Adrenal gland (tissue), 12 donors: ENCODE measurements around the gene AMMECR1. TPM values are rescaled to one million over a fixed set of nuclear protein-coding genes. Genes with fewer than 3 reads are reported as not detected.

ENCODE experiments used
- DNase-seq, 7 donors: peaks; one replicate each; pipeline ENCODE4 v3.0.0-alpha.2; 2019 to 2020
- H3K27ac ChIP-seq, 5 donors: fragments of 200-600 bp; sonication (generic) in 4 of 5; 1 replicate in 3 of 5; 2 replicates in 2 of 5; pipeline versions ENCODE4 v1.5.1 to v1.8.0; 2016 to 2020; ENCODE audit warnings: mild to moderate bottlenecking in 1 of 5
- H3K27me3 ChIP-seq: fragments of 200-600 bp; 2 replicates; pipeline ENCODE4 v1.8.0; 2021
- H3K36me3 ChIP-seq, 2 donors: fragments of 200-600 bp; replicated peaks in 1 of 2; 1 replicate in 1 of 2; 2 replicates in 1 of 2; pipeline versions ENCODE4 v1.5.1 to v1.8.0; 2018 to 2022
- H3K4me1 ChIP-seq, 2 donors: fragments of 200-600 bp; replicated peaks in 1 of 2; 1 replicate in 1 of 2; 2 replicates in 1 of 2; pipeline versions ENCODE4 v1.5.1 to v1.8.0; 2018 to 2021
- H3K4me3 ChIP-seq, 4 donors: fragments of 200-600 bp; sonication (generic) in 3 of 4; one replicate each; pipeline ENCODE4 v1.5.1; 2016 to 2018
- H3K9me3 ChIP-seq, 3 donors: fragments of 200-600 bp; sonication (generic) in 1 of 3; replicated peaks in 1 of 3; 1 replicate in 2 of 3; 2 replicates in 1 of 3; pipeline versions ENCODE4 v1.5.1 to v1.8.0; 2016 to 2021
- CTCF ChIP-seq, 6 experiments: fragments of 450-650 bp in 4 of 6; fragments of 200-600 bp in 2 of 6; sonication (generic) in 1 of 6; IDR thresholded peaks; 1 replicate in 5 of 6; 2 replicates in 1 of 6; pipeline versions ENCODE4 v1.5.1 to v1.8.0; 2016 to 2021; ENCODE audit warnings: antibody characterized with exemption in 6 of 6, mild to moderate bottlenecking in 2 of 6, moderate library complexity in 1 of 6
- POLR2A ChIP-seq, 2 donors: fragments of 450-650 bp; IDR thresholded peaks; one replicate each; pipeline ENCODE4 v1.6.1; 2017; ENCODE audit warnings: antibody characterized with exemption in 2 of 2, mild to moderate bottlenecking in 2 of 2, moderate library complexity in 1 of 2
- WGBS, 4 donors: extraction: QIAGEN DNeasy Blood & Tissue Kit in 2 of 4; methylation state at CpG; one replicate each; pipeline versions ENCODE4 v1.1.5 to v1.1.7; 2013 to 2017; 5-methylcytosine and 5-hydroxymethylcytosine counted together
- intact Hi-C, 2 donors: fragments of 100-400 bp; cut with DNase I; formaldehyde crosslinking; loops; one replicate each; pipeline versions ENCODE4 v1.14.1 to v1.15.0; 2022 to 2023
- polyA plus RNA-seq, 3 donors: library from polyadenylated mRNA; stranded (reverse); fragments of 200-250 nt in 2 of 3; fragments of 350-450 nt in 1 of 3; fragmentation: Illumina TruSeq in 1 of 3; extraction: RNeasy Lipid Tissue Mini Kit (QIAGEN cat#74804) in 1 of 3; gene quantifications; one replicate each; pipeline ENCODE4 v1.2.3, GENCODE V29; 2013 to 2014
- total RNA-seq, 9 donors: library from RNA; depleted of rRNA in 4 of 9; stranded (reverse); fragments of >200 nt in 4 of 9; fragments of 120-200 nt in 1 of 9; fragmentation: NEBNext Ultra II Directional in 1 of 9; extraction: Animal tissue kit (Norgen Biotek cat#: 25700) in 1 of 9; gene quantifications; one replicate each; pipeline versions ENCODE4 v1.1.0 to v1.2.4, GENCODE V29; 2013 to 2023
- donor health status: healthy with polysubstance abuse.
- donor health status: Bipolar disorder and iron deficiency.
- donor health status: DM: yes; HTN: yes; CAD: no.
- donor health status: DM: no; HTN: no; CAD: no.
- donor health status: DM: no; HTN: no; CAD: no.
- donor health status: DM: yes; HTN: yes; CAD: no.

Gene AMMECR1
- total and polyA plus RNA-seq, 12 donors: 2.6 to 20.1 (median 7.8) TPM

DNA sequence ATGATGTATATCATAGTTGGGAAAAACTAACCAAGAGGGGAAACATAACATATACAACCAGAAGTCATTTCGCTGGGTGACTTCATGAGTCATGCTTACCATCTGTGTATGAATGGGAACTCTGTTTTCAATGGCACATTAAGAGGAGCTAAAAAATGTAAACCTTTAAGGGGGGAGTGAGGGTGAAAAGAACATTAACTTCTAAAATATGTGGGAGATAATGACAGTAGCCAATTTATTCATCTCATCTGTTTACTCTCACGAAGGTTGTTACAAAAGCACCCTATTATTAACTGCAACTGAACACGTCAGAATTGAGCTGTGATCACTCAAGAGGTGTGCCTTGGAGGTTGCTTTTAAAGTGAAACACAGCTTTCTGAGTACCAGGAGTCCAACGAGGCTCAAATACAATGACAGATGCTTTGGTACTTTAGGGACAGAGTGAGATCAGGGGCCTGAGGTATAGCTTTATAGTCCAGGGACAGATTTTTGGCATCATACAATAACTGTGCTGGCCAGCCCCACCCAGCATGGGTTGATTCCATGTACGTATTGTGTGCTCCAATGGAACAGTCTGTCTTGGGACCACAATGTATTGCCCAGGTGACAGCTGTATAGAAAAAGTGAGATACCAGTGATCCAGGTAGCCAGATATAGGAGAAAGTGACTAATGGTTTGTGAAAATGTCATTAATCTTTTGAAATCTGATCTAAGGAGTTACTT lies 107.3 kb downstream of the AMMECR1 start:
- TF ChIP-seq CTCF (IDR thresholded peaks at IDR 0.05) (no peak), POLR2A (IDR thresholded peaks at IDR 0.05) (no peak)
- Histone ChIP-seq H3K27ac (no peak overlapping the region), H3K4me1 (no peaks in the 10 kb centered on the region), H3K36me3 (no peaks in the 10 kb centered on the region), H3K27me3 (no peaks in the 10 kb centered on the region), H3K4me3 (no peak overlapping the region), H3K9me3 (no peaks in the 10 kb centered on the region)
- WGBS, 4 donors: 51 to 78% (median 69%) methylated on average over 5 of the region's 5 CpGs
- no peak for DNase-seq
- intact Hi-C loops: no loop called here

DNA sequence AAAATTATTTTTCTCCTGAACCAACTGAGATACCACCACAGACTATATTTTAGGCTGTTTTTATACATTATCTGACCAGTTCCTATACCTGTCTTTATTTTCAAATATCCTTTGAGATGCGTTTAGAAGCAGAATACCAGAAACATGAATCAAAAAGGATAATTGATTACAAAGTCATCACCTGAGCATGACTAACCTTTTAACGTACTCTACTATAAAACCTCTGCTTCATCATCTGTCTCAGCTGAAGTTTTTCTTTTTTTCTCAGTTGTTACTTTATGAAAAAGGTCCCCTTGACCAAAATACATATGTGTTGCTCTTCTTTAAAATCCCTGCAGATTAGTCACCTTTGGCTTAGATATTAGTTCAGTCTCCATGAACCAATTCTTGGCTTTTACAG lies 109.8 kb downstream of the AMMECR1 start:
- 55 to 84% (median 70%) methylated on average over 2 of the region's 2 CpGs for WGBS, 4 donors
- no peak overlapping the region for H3K27ac ChIP-seq
- intact Hi-C loops: no loop called here
- no peaks in the 10 kb centered on the region for H3K9me3 ChIP-seq
- H3K4me1 ChIP-seq: no peaks in the 10 kb centered on the region
- no peaks in the 10 kb centered on the region for H3K36me3 ChIP-seq
- peaks cover 4% of the 10 kb centered on the region for H3K27me3 ChIP-seq
- no peak for TF ChIP-seq POLR2A (IDR thresholded peaks at IDR 0.05)
- no peak for TF ChIP-seq CTCF (IDR thresholded peaks at IDR 0.05)
- no peak for DNase-seq
- H3K4me3 ChIP-seq: no peak overlapping the region

GRCh38 chrX:110204986-110205385 lies 112.9 kb downstream of the AMMECR1 start:
- H3K36me3 ChIP-seq: no peaks in the 10 kb centered on the region
- no peak for DNase-seq
- no peaks in the 10 kb centered on the region for H3K4me1 ChIP-seq
- H3K9me3 ChIP-seq: no peaks in the 10 kb centered on the region
- TF ChIP-seq CTCF (IDR thresholded peaks at IDR 0.05): no peak
- TF ChIP-seq POLR2A (IDR thresholded peaks at IDR 0.05): no peak
- H3K4me3 ChIP-seq: no peak overlapping the region
- H3K27me3 ChIP-seq: peaks cover 7% of the 10 kb centered on the region
- H3K27ac ChIP-seq: no peak overlapping the region
- intact Hi-C loops: no loop called here

DNA sequence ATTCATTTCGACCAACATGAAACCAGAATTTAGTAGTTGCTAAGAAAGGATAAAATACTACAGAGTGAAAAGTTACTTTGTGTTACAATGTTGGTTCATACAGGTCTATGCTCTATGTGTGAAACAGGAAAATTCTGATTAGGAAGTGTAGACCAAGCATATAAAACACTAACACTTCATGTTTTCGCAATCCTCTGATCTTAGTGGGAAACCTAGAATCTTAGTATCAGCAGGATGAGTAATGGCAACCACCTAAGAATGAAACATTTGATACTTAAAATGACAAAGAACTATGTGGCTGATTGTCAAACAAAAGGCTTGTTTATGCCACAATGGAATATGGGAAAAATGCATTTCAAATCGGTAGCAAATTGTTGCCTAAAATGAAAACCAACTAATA lies 116.1 kb downstream of the AMMECR1 start:
- no peaks in the 10 kb centered on the region for H3K9me3 ChIP-seq
- no peaks in the 10 kb centered on the region for H3K36me3 ChIP-seq
- H3K4me1 ChIP-seq: no peaks in the 10 kb centered on the region
- H3K27me3 ChIP-seq: peaks cover 7% of the 10 kb centered on the region
- H3K27ac ChIP-seq: no peak overlapping the region
- H3K4me3 ChIP-seq: no peak overlapping the region
- intact Hi-C loops: no loop called here
- DNase-seq: no peak
- WGBS, 4 donors: 67 to 97% (median 83%) methylated on average over 3 of the region's 3 CpGs
- TF ChIP-seq CTCF (IDR thresholded peaks at IDR 0.05): no peak
- TF ChIP-seq POLR2A (IDR thresholded peaks at IDR 0.05): no peak
